ENCODE results near the gene SLC52A3.

- TF ChIP-seq CTCF (IDR thresholded peaks at IDR 0.05; ENCODE audit: low read length), result no peak
- no peak for TF ChIP-seq EZH2 (IDR thresholded peaks at IDR 0.05; ENCODE audit: borderline replicate concordance, low read length)
These were observed 48.5 kb downstream of the SLC52A3 start for GRCh38 chr20:719816-720215.
